ENCODE data around the gene TMEM141. TPM values are rescaled to one million over a fixed set of nuclear protein-coding genes. Genes with fewer than 3 reads are reported as not detected.

TMEM141 gene
- total and polyA plus RNA-seq, 2 donors (not counting 1 experiment from before 2014, with no cell fraction given), result 43.3 to 56.5 TPM

- H3K79me2 ChIP-seq (ENCODE audit: control insufficient read depth, insufficient read depth, low read length), result peaks cover 16% of the 10 kb centered on the region
- peaks cover 3% of the 10 kb centered on the region for H3K4me1 ChIP-seq (ENCODE audit: control insufficient read depth, extremely low read depth, insufficient read depth, low read length)
- H3K36me3 ChIP-seq (ENCODE audit: control insufficient read depth, insufficient read depth, low read length), result peaks cover 19% of the 10 kb centered on the region
- H2AFZ ChIP-seq (ENCODE audit: low read length), result no peak overlapping the region
- H3K4me2 ChIP-seq (ENCODE audit: extremely low read depth, insufficient read depth, low read length), result no peak overlapping the region
- no peak overlapping the region for H3K27ac ChIP-seq (ENCODE audit: insufficient read depth, low read length)
- H3K4me3 ChIP-seq (replicated peaks in 1 of 4; ENCODE audit: control extremely low read depth in 1 of 4, insufficient read depth in 1 of 4, low read depth in 3 of 4, low read length in 4 of 4), result no peak overlapping the region
- H4K20me1 ChIP-seq (ENCODE audit: control insufficient read depth, extremely low read depth, insufficient read depth, low read length), result no peaks in the 10 kb centered on the region
- no peaks in the 10 kb centered on the region for H3K9me3 ChIP-seq (ENCODE audit: control insufficient read depth, insufficient read depth, low read depth, low read length)
- no peak overlapping the region for H3K9ac ChIP-seq (ENCODE audit: insufficient read depth, low read length)
- no peaks in the 10 kb centered on the region for H3K27me3 ChIP-seq (ENCODE audit: control insufficient read depth, insufficient read depth, low read length)
- no peak for DNase-seq (ENCODE audit: low read depth in 2 of 2)
- TF ChIP-seq CTCF (conservative IDR thresholded peaks at IDR 0.05 in 1 of 2, IDR thresholded peaks at IDR 0.05 in 1 of 2; ENCODE audit: low read depth in 1 of 2, low read length in 2 of 2) (no peak), EZH2 (IDR thresholded peaks at IDR 0.05; ENCODE audit: low read length, missing control alignments) (no peak)
Observed at GRCh38 chr9:136823136-136824046, 32.2 kb downstream of the TMEM141 start.

- Histone ChIP-seq H3K9ac (ENCODE audit: insufficient read depth, low read length) (no peak overlapping the region), H3K9me3 (ENCODE audit: control insufficient read depth, insufficient read depth, low read depth, low read length) (no peaks in the 10 kb centered on the region), H3K27me3 (ENCODE audit: control insufficient read depth, insufficient read depth, low read length) (no peaks in the 10 kb centered on the region), H4K20me1 (ENCODE audit: control insufficient read depth, extremely low read depth, insufficient read depth, low read length) (no peaks in the 10 kb centered on the region), H3K36me3 (ENCODE audit: control insufficient read depth, insufficient read depth, low read length) (peaks cover 26% of the 10 kb centered on the region), H3K4me2 (ENCODE audit: extremely low read depth, insufficient read depth, low read length) (no peak overlapping the region), H3K4me3 (replicated peaks in 1 of 4; ENCODE audit: control extremely low read depth in 1 of 4, insufficient read depth in 1 of 4, low read depth in 3 of 4, low read length in 4 of 4) (no peak overlapping the region), H3K27ac (ENCODE audit: insufficient read depth, low read length) (no peak overlapping the region), H3K79me2 (ENCODE audit: control insufficient read depth, insufficient read depth, low read length) (peaks cover 16% of the 10 kb centered on the region), H2AFZ (ENCODE audit: low read length) (no peak overlapping the region), H3K4me1 (ENCODE audit: control insufficient read depth, extremely low read depth, insufficient read depth, low read length) (peaks cover 3% of the 10 kb centered on the region)
- DNase-seq (ENCODE audit: low read depth in 2 of 2), result no peak
- TF ChIP-seq CTCF (conservative IDR thresholded peaks at IDR 0.05 in 1 of 2, IDR thresholded peaks at IDR 0.05 in 1 of 2; ENCODE audit: low read depth in 1 of 2, low read length in 2 of 2) (no peak), EZH2 (IDR thresholded peaks at IDR 0.05; ENCODE audit: low read length, missing control alignments) (no peak)
Observed at GRCh38 chr9:136824496-136825225, 33.5 kb downstream of the TMEM141 start.

Data from fibroblast of lung (primary cell).